Fibroblast of mammary gland (primary cell): Measurements from ENCODE around the gene TMA7.
A peak's percentile ranks its signal among the peaks of the same experiment; 100 is the strongest.
"Not testable (repeated sequence)": the region's sequence is repeated elsewhere in the genome, so short reads cannot be mapped to it uniquely, and the experiment has no call there.

Experiments used
- DNase-seq: peaks from one replicate; pipeline ENCODE4 v3.0.0-alpha.2; 2010; ENCODE audit warnings: low read depth
- H3K4me3 ChIP-seq: 2 replicates; pipeline ENCODE4 v1.5.1; 2011; ENCODE audit warnings: low read depth, mild to moderate bottlenecking, low read length, moderate library complexity; ENCODE audit not compliant: control insufficient read depth
- CTCF ChIP-seq: conservative IDR thresholded peaks from 2 replicates; pipeline ENCODE4 v1.5.1; 2011; ENCODE audit warnings: low read depth, low read length, inconsistent platforms; ENCODE audit not compliant: control insufficient read depth, insufficient read depth

TMA7 gene

GRCh38 chr3:48399387-48400172, 40.5 kb upstream of the TMA7 start:
- H3K4me3 ChIP-seq = no peak overlapping the region
- no peak for DNase-seq
- TF ChIP-seq CTCF = no peak

GRCh38 chr3:48400824-48401433, 39.1 kb upstream of the TMA7 start:
- DNase-seq = peak; percentile 66
- peak; percentile 86 for TF ChIP-seq CTCF
- H3K4me3 ChIP-seq = no peak overlapping the region

- DNase-seq, H3K4me3 ChIP-seq: not testable (repeated sequence)
These were observed 38.6 kb upstream of the TMA7 start for GRCh38 chr3:48401434-48401901.

GRCh38 chr3:48402281-48402732, 37.8 kb upstream of the TMA7 start:
- TF ChIP-seq CTCF = no peak
- DNase-seq = peak; percentile 94
- H3K4me3 ChIP-seq = no peak overlapping the region

GRCh38 chr3:48402907-48403306, 37.1 kb upstream of the TMA7 start:
- no peak for TF ChIP-seq CTCF
- no peak overlapping the region for H3K4me3 ChIP-seq
- no peak for DNase-seq

GRCh38 chr3:48403533-48404439, 36.3 kb upstream of the TMA7 start:
- H3K4me3 ChIP-seq = no peak overlapping the region
- DNase-seq = no peak
- TF ChIP-seq CTCF = no peak
